Nephron (organoid): ENCODE results near the gene FHL3.
A peak's percentile ranks its signal among the peaks of the same experiment; 100 is the strongest.

Experiments
- H3K27ac Mint-ChIP-seq, 3 experiments: 2 replicates each; pipeline ENCODE4 v1.8.0; 2020; ENCODE audit warnings: mixed read lengths in 3 of 3, mild to moderate bottlenecking in 2 of 3, moderate library complexity in 1 of 3
- H3K27me3 Mint-ChIP-seq: 2 replicates; pipeline ENCODE4 v1.8.0; 2021; ENCODE audit warnings: low read depth, mild to moderate bottlenecking, moderate library complexity, mixed read lengths
- H3K36me3 Mint-ChIP-seq: 2 replicates; pipeline ENCODE4 v1.8.0; 2020; ENCODE audit warnings: low read depth, mixed read lengths
- H3K4me1 Mint-ChIP-seq: 2 replicates; pipeline ENCODE4 v1.8.0; 2020; ENCODE audit warnings: mixed read lengths
- H3K4me3 Mint-ChIP-seq, 3 experiments: 2 replicates each; pipeline ENCODE4 v1.8.0; 2020; ENCODE audit warnings: mild to moderate bottlenecking in 3 of 3, mixed read lengths in 3 of 3, moderate library complexity in 2 of 3
- H3K9me3 Mint-ChIP-seq: 2 replicates; pipeline ENCODE4 v1.8.0; 2020; ENCODE audit warnings: mixed read lengths
- CTCF ChIP-seq, 3 experiments: fragments of 200-600 bp; sonication (generic); IDR thresholded peaks; one replicate each; pipeline ENCODE4 v1.5.0; 2021; ENCODE audit warnings: antibody characterized with exemption in 3 of 3; ENCODE audit not compliant: unreplicated experiment in 3 of 3

Gene FHL3

GRCh38 chr1:38014724-38015424, 9.6 kb upstream of the FHL3 start:
- no peak for TF ChIP-seq CTCF (IDR thresholded peaks at IDR 0.05; ENCODE audit: unreplicated experiment in 3 of 3)
- peak overlapping the region in 2 of 3 experiments; percentile 63 to 99 for H3K27ac Mint-ChIP-seq
- H3K4me3 Mint-ChIP-seq, result peak overlapping the region; percentile 65 to 96 (median 94)
- H3K27me3 Mint-ChIP-seq, result no peaks in the 10 kb centered on the region
- peaks cover 29% of the 10 kb centered on the region for H3K36me3 Mint-ChIP-seq
- H3K9me3 Mint-ChIP-seq, result no peaks in the 10 kb centered on the region
- peaks cover 52% of the 10 kb centered on the region for H3K4me1 Mint-ChIP-seq

GRCh38 chr1:38014171-38014570, 8.9 kb upstream of the FHL3 start:
- no peaks in the 10 kb centered on the region for H3K27me3 Mint-ChIP-seq
- no peak for TF ChIP-seq CTCF (IDR thresholded peaks at IDR 0.05; ENCODE audit: unreplicated experiment in 3 of 3)

GRCh38 chr1:38013227-38013622, 7.9 kb upstream of the FHL3 start:
- peaks cover 56% of the 10 kb centered on the region for H3K4me1 Mint-ChIP-seq
- peak overlapping the region; percentile 94 to 96 (median 95) for H3K4me3 Mint-ChIP-seq
- H3K9me3 Mint-ChIP-seq, result no peaks in the 10 kb centered on the region
- H3K27ac Mint-ChIP-seq, result peak overlapping the region; percentile 99 to 100 (median 100)
- H3K27me3 Mint-ChIP-seq, result no peaks in the 10 kb centered on the region
- TF ChIP-seq CTCF (IDR thresholded peaks at IDR 0.05; ENCODE audit: unreplicated experiment in 3 of 3), result no peak
- H3K36me3 Mint-ChIP-seq, result peaks cover 19% of the 10 kb centered on the region

More at GRCh38 chr1:38014171-38014570, 8.9 kb upstream of the FHL3 start:
- Mint-ChIP-seq H3K4me1 (peaks cover 56% of the 10 kb centered on the region), H3K36me3 (peaks cover 28% of the 10 kb centered on the region), H3K4me3 (peak overlapping the region; percentile 94 to 96 (median 95)), H3K9me3 (no peaks in the 10 kb centered on the region), H3K27ac (peak overlapping the region in 2 of 3 experiments; percentile 90 to 100)

GRCh38 chr1:38012363-38013226, 7.3 kb upstream of the FHL3 start, which contains the start of gene UTP11:
TSS of gene UTP11 (plus strand) at chr1:38012734. CDS start at chr1:38012803, 69 bp downstream.
- peaks cover 56% of the 10 kb centered on the region for H3K4me1 Mint-ChIP-seq
- H3K27me3 Mint-ChIP-seq, result no peaks in the 10 kb centered on the region
- H3K4me3 Mint-ChIP-seq, result peak within 1 kb of the TSS; percentile 94 to 96 (median 95)
- peak within 1 kb of the TSS; percentile 99 to 100 (median 100) for H3K27ac Mint-ChIP-seq
- H3K36me3 Mint-ChIP-seq, result peaks cover 16% of the 10 kb centered on the region
- no peak for TF ChIP-seq CTCF (IDR thresholded peaks at IDR 0.05; ENCODE audit: unreplicated experiment in 3 of 3)
- H3K9me3 Mint-ChIP-seq, result no peaks in the 10 kb centered on the region

GRCh38 chr1:38009841-38010180, 4.5 kb upstream of the FHL3 start:
- Mint-ChIP-seq H3K36me3 (no peaks in the 10 kb centered on the region), H3K27me3 (no peaks in the 10 kb centered on the region), H3K4me3 (no peak overlapping the region), H3K4me1 (peaks cover 35% of the 10 kb centered on the region), H3K27ac (peak overlapping the region in 2 of 3 experiments; percentile 50 to 78), H3K9me3 (no peaks in the 10 kb centered on the region)
- TF ChIP-seq CTCF (IDR thresholded peaks at IDR 0.05; ENCODE audit: unreplicated experiment in 3 of 3), result no peak
